Measurements from ENCODE around the gene CCDC14.

DNA sequence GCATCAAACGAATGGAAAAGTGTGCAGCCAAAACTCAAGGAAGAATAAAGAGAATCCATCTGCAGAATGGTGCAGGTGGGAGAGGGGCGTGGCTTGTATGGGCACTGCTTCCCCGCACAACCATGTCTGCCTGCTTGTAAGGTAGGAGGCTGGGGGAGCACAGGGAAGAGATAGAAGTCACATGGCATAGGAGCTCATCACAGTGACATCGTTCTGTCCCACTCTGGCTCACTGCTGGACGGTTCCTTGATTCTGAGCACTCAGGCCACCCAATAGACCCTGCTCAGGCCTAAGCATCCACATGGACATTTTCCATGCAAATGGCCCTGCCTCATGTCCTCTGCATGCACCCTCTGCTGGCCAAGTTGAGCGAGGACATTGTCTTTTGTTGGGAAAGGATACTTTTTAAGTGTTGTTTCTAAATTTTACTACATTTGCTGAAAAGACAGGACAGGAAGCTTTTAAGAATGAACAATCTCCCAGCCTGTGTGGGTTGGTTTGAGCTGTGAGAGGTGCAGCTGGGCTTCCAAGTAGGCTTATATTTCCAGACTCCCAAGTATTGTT lies 79.9 kb downstream of the CCDC14 start:
- TF ChIP-seq, protein P1, sequence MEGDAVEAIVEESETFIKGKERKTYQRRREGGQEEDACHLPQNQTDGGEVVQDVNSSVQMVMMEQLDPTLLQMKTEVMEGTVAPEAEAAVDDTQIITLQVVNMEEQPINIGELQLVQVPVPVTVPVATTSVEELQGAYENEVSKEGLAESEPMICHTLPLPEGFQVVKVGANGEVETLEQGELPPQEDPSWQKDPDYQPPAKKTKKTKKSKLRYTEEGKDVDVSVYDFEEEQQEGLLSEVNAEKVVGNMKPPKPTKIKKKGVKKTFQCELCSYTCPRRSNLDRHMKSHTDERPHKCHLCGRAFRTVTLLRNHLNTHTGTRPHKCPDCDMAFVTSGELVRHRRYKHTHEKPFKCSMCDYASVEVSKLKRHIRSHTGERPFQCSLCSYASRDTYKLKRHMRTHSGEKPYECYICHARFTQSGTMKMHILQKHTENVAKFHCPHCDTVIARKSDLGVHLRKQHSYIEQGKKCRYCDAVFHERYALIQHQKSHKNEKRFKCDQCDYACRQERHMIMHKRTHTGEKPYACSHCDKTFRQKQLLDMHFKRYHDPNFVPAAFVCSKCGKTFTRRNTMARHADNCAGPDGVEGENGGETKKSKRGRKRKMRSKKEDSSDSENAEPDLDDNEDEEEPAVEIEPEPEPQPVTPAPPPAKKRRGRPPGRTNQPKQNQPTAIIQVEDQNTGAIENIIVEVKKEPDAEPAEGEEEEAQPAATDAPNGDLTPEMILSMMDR (IDR thresholded peaks at IDR 0.05) = no peak
- no peak for TF ChIP-seq POLR2A (IDR thresholded peaks at IDR 0.05)

Data from vagina (tissue), 2 donors.